EH (cell line): Measurements from ENCODE around the gene OR51A4.
"Not testable (repeated sequence)": the region's sequence is repeated elsewhere in the genome, so short reads cannot be mapped to it uniquely, and the experiment has no call there.

ENCODE experiments used
- DNase-seq: peaks from one replicate; pipeline ENCODE4 v3.0.0-alpha.2; 2015; ENCODE audit warnings: low read depth

OR51A4 gene, protein sequence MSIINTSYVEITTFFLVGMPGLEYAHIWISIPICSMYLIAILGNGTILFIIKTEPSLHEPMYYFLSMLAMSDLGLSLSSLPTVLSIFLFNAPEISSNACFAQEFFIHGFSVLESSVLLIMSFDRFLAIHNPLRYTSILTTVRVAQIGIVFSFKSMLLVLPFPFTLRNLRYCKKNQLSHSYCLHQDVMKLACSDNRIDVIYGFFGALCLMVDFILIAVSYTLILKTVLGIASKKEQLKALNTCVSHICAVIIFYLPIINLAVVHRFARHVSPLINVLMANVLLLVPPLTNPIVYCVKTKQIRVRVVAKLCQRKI

DNA sequence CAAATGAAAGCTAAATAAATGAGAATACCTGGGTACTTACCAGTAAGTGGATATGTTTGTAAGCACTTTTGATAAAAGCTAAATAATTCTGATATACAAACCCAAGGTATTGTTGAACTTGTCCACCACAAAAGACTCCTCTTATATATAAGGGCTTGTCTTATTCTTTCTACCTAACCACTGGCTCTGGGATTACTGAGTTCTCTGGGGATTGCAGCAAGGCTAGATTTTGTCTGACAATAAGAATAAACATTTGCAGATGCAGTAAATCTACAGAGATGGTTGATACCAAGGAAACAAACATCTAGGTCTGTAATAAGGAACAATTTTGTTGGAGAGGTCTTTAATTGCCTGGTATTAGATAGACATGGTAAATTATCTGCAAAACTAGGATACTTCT, at the start of gene OR51A4:
OR51A4 (minus strand) TSS at position 101 of the 400 bp plus-strand sequence. CDS start 505 bp downstream, outside the sequence.
- DNase-seq: no peak

DNA sequence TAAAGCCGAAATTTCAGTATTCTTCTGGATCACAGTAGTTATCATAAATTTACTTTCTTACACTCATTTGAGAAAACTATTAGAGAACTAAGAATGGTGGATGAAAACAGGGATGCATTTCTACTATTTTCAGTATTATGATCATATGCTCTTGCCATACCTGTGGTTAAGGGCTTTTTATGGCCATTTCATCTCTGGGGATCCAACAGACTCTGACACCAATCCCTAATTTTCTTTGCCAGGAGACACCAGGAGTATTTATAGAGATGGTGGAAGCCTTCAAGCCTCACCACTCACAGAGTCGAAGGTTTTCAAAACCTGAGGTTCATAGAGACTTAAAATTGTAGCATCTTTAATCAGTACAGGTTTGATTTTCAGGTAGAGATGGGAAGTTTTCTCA, 47.1 kb upstream of the OR51A4 start, which contains the start of gene OR51L1:
OR51L1 (plus strand) TSS at position 301 of the 400 bp plus-strand sequence. CDS start 4,132 bp downstream, outside the sequence.
- DNase-seq: no peak

DNA sequence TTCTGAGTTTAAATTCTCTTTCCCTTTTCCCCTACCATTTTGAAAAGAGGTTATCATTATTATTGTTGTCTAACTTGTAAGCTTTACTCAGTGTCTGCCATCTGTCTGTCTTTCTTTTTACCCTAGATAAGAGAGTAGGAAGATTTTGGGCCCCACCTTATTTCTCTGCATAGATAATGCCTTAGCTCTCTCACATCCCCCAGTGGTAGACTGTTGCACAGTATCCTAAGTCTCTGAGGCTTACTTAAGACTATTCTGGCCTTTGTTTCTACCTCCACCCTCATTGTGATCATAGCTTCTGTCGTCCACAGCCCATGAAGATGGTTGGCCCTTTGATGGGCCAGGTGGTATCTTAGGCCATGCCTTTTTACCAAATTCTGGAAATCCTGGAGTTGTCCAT, 43.7 kb upstream of the OR51A4 start:
- no peak for DNase-seq

DNA sequence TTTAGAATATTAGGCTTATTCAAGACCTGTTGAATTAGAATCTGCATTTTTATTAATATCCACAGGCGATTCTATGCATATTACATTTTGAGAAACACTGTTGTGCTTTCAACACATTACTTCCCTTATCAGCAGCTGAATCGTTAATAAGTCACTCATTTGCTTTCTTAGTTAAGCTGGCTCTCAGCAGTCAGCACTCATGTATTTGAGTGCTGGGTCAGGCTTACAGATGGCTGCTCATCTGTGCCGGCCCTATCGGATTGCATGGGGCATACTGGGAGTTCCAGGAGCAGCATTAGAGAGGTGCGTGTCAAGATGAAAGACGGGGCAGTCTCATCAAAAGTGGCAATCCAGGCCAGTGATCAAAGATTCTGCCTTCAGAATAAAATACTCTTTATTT, 36.4 kb upstream of the OR51A4 start:
- DNase-seq: no peak

DNA sequence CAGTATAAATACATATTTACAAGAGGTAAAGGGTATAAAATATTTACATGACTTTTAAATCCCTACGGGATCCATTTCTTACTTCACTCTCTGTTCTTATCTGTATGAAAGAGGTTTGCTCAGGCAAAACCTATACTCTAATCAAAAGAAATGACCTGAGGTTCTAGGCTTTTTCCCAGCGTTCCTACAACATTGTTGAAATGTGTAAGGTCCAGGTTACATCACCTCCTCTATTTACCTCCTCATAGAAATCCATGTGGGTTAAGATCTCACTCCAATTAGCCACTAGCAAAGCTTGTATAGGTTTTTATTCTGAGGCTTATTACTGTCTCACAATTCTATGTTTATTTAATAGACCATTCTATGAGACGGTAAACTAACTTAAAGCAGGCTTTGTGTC, 35.3 kb upstream of the OR51A4 start:
- no peak for DNase-seq

DNA sequence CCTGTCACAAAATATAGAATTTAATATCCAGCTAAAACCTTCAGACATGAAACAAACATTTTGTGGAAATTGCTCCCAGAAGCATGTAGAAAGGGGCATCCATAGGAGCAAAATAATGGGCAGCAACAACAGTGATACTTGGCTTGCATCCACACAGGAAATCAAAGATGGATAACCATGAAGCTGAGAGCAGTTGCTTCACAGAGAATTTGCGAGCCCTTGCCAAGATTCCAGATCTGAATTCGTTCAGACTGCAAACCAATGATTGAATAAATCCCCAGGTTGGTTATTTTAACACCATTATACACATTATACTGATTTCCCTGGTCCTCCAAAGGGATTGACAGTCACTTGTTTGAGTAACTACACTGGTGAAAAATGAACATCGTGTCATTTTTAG, 31.6 kb upstream of the OR51A4 start:
- no peak for DNase-seq

DNA sequence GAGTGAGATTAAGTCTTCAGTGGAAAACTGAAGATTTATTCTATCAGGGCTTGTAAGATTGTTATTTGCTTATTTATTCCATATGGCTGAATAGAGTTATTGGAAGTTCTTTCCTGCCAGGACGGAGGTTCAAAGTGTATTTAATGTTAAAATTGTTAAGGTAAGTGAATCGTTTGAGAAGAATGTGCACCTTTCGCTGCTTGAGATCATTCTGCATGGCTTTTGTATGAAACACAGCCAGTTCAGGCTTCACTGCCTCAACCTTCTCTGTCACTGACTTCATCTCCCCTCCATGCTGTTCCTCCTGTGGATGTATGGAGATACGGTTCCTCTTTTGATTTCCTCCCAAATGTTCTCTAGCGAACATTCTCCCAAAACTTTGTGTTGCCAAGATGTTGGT, 28.0 kb upstream of the OR51A4 start:
- DNase-seq: no peak

DNA sequence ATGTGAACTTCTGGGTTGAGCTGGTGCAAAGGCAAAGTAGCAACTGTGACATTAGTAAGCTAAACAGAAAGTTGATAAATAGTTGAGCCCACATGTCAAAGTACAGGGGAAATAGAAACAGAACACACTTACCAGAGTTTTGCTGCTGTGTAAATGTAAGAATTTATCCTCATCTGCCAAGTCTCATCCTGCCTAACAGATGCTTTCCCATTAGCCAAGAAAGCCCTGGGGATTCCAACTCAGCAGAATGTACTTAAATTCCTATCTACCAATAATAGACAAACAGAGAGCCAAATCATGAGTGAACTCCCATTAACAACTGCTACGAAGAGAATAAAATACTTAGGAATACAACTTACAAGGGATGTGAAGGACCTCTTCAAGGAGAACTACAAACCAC, 15.4 kb upstream of the OR51A4 start:
- no peak for DNase-seq

DNA sequence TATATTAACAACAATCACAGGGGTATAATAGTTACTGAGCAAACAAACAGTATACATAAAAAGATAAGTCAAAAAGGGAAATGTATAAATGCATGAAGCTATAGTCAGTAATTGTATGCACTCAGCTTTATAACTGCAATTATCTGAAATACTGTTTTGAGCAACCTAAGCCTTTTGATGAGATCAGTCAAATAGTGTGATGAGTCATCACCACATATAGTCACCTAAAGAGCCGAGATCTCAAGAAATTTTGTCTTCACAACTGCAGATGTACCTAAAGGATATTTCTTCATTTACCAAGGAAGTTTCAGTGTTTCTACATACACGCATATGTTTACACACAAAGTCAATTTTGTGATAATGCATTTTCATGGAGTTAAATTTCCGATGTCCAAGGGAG, 13.5 kb upstream of the OR51A4 start:
- DNase-seq: no peak

DNA sequence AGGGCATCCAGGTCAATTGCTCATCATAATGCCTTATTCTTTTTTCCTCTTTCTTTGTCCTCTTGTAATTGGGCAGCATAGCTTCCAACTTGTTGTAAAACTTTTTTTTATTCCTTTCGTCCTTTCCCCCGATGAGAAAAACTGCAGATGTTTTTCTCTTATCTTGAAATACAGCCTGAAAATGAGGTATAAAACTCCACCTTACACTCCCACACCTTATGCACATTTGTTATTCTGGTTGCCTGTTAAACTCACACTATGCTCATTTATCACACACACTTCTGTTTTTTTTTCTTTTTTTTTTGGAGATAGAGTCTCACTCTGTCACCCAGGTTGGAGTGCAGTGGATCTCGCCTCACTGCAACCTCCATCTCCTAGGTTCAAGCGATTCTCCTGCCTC, 10.0 kb upstream of the OR51A4 start:
- DNase-seq: no peak

DNA sequence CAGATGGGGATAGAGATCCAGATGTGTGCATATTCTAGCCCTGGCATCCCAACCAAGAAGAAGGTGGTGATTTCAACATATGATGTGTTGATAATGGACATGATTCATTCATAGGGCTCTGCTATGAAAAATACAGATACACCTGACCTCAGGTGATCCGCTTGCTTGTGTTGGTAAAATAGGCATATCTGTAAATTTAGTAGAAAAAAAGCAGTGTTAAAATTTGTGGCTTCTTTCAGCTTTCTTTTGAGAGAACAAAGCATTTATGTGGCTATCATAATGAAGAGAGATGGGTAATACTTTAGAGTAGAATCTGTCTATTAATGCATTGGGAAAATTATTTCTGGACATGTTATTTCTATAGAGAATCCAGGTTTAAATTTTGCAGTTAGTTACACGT, 8.2 kb upstream of the OR51A4 start, which contains the start of gene OR51A2:
OR51A2 (minus strand) TSS at position 101 of the 400 bp plus-strand sequence; CDS start at position 101, 0 bp downstream.
- not testable (repeated sequence) for DNase-seq

DNA sequence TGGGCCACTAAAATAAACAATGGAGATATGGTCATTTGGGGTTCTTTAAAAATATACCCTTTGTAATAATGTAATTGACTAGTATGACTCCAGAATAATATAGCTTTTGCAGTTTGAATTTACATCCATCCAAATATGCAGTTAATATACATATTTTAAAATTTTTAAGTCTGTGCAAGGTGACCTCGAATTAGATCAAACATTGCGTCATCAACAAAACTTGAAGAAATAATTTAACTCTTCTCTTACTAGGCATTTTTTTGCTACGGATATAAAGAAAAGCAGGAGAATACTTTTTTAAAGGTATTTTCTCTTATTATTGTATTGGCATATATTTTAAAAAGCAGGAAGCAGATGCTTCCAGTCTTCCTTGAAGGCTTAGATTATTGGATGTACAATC, 10.7 kb downstream of the OR51A4 start:
- DNase-seq: no peak

DNA sequence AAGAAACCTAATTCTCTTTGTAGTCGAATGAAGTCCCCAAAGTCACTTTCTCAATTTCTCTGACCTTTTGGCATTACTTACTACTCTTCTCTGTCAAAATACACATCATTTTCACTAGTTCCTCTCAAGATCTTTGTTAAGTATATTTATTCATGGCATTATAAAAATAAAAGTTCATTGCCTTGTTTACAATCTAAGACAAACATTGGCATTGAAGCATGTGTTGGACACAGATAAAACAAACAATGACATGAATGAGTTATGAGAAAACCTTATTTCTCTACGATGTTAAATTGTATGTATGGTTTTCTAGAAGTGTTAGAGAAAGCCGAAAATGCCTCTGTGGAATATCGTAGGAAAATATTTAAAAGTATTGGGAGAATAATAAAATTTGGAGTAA, 14.7 kb downstream of the OR51A4 start:
- DNase-seq: no peak

DNA sequence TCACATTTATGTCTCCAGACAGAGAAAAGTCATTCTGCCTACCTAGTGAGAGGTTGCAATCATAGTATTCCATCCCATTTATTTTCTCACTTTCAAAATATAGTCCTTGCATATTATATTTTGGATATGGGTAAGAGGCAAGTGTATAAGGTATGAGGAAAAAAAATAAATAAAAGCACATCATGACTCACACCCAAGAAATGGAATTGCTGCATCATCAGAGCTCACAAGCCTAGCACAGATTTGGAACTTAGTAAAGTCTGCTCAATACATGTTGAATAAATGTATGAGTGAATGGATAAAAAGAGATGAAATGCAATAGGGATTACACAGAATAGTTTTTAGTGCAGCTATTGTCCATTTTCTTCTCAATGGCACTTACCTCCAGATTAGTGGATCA, 20.8 kb downstream of the OR51A4 start:
- no peak for DNase-seq

DNA sequence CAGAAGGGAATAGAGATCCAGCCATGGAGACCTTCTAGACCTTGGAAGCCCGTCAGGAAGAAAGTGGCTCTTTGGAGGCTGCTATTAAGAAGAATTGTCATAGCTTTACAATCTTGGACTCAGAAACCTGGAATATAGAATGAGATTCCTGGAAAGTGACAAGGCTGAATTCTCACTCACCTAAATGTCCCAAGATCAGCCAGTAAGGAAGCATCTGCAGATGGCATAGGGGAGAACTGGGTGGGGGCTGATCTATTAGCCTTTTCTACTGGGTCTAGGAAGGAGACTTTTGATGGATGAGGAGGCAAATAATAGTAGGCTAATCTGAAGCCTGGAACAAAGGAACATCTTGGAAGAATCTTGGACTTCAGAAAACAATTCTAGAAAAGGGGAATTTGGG, 23.2 kb downstream of the OR51A4 start, which contains the start of gene OR51G1:
OR51G1 (minus strand) TSS at position 101 of the 400 bp plus-strand sequence; CDS start at position 101, 0 bp downstream.
- no peak for DNase-seq

DNA sequence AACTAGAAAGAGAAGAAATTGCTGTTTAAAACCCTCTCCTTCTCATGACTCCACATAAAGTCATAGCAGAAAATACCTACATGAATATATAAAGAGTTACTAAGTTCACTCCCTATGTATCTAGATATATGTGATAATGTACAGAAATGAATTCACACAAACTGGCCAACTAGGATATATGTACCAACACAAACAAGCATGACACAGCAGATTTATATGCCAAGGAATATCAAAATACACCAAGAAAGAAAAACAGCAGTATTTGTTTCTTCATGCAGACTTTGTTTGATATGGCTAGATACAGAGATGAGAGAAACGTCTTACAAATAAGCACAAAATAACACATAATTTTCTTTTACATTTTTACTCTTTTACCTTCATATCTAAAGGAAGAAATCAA, 25.1 kb downstream of the OR51A4 start:
- no peak for DNase-seq

DNA sequence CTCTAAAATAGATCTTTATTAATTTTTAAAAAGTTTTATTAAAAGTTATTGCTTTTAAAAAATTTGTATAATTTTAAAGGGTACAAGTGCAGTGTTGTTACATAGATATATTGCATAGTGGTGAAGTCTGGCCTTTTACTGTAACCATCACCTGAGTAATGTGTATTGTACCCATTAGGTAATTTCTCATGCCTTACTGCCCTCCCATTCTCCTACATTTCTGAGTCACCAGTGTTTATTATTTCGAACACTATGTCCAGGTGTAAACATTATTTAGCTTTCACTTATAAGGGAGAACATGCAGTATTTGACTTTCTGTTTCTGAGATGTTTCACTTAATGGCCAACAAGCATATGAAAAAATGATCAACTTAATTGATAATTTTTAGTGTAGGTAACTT, 25.6 kb downstream of the OR51A4 start:
- DNase-seq: no peak

DNA sequence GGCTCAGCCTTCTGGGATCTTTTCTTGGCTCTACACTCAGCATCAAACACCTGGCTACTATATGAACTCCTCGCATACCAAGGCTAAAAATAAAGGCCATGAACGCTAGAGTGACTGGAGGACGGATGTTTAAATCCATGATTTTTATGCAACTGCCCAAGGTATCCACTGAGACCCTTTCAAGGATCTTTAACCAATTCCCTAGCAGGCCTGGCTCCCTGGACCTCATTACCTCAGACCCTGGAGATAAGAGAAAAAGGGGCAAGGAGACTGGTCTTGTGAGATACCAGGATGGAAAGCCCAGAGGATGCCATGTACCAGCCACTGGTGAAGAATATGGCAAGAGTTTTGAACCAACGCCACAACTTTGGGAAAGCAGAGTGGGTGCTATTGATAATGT, 28.2 kb downstream of the OR51A4 start, which contains the start of gene OR51G2:
OR51G2 (minus strand) TSS at position 101 of the 400 bp plus-strand sequence. CDS start 3,687 bp downstream, outside the sequence.
- no peak for DNase-seq

DNA sequence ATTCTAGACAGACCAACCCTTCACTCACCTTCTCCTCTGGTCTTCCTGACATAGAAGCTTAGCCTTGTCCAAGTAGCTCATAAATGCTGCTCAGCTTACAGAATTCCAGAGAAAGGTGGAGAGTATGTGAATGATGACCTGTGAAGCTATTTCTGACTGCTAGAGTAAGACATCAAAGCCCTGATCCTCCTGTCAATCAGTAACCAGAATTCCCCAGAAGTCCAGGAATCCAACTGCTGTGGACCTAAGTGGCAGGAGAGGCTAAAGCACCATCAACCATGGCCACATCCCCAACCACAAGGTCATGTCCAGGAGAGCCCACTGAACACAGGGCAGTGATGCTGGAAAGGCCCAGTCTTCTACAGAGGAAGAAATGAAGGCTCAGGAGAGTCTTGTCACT, 30.8 kb downstream of the OR51A4 start:
- no peak for DNase-seq

DNA sequence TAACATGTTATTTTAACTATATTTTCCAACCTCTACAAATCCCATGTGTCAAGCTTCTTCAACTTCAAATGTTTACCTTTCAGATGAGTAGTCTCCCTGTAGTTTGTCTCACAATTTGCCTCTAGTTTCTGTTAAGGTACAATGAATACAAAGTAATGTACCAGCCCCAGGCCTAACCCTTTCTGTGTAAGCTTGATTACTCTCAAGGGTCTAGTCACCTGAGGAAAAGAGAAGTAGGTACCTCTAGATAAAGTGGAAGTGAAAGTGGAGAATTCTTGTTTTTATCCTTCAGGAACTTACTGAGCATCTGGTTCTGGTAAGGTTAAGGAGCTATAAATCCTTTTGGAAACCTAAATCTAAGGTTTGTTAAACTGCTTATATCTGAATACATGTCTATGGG, 43.9 kb downstream of the OR51A4 start, which contains the start of gene OR51A7:
OR51A7 (plus strand) TSS at position 300 of the 400 bp plus-strand sequence. CDS start 3,587 bp downstream, outside the sequence.
- DNase-seq: no peak
